ENCODE results near the gene ITPR2.
"Not testable (repeated sequence)": the region's sequence is repeated elsewhere in the genome, so short reads cannot be mapped to it uniquely, and the experiment has no call there.

ITPR2 gene

DNA sequence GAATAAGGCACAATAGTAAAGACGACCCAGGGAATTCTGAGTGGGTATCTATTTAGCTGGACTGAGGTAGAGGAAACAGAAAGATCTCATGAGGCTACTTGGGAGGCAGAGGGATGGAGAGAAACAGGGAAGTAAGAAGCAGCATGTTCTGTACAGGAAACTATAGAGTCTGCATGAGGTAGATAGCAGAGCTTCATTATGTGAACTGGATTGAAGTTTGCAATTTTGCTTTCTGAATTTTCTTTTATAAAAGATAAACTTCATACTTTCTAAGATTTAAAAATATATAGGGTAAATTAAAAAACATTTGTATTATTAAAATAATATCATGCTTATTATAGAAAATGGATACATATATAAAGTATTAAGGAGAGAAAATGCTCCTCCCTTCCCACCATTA lies 399.3 kb downstream of the ITPR2 start:
- DNase-seq: not testable (repeated sequence)

DNA sequence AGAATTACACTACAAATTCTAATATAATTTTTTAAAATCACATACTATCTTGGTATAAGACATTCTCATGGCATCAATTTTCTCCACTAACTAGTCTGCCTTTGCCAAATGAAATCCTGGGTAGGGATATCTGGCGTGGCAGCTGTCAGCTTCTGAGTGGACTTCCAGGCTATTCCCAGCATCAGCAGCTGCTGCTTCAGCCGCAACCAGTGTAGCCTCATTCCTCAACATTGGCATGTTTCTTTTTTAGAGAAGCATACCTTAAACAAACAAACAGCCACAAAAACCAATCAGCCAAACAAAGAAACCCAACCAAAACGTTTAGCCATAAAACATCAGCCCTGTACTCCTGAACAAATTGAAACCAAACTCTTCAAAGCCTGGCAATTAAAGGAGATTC lies 401.8 kb downstream of the ITPR2 start:
- no peak for DNase-seq

DNA sequence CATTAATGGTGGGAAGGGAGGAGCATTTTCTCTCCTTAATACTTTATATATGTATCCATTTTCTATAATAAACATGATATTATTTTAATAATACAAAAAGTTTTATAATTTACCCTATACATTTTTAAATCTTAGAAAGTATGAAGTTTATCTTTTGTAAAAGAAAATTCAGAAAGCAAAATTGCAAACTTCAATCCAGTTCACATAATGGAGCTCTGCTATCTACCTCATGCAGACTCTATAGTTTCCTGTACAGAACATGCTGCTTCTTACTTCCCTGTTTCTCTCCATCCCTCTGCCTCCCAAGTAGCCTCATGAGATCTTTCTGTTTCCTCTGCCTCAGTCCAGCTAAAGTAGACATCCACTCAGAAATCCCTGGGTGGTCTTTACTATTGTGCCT lies 402.4 kb downstream of the ITPR2 start:
- DNase-seq: not testable (repeated sequence)

DNA sequence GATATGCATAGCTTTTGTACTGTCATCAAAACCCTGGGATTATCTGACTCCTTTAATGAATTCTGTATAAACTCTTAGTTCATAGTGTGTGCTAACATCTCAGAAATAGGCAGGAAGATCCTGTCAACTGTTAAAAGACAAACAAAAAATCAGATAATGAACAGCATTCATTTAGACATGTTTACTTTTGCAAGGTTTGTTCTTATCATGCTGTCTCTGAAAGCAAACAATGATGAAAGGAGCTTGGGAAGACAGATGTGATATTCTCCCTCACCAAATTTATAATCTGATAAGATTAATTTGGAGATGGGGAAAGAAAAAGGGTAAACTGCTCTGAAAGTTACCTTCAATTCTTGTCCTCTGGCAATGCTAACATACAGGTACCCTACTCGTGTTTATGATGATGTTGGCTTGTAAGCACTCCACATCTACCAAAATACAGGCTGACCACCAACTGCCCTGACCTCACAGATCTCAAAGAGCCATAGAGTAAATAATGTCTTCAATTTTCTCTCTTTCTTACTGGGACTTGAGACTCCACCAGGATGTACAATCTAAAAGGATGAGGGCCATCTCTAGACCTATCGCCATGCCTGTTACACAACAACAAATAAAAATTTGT lies 403.8 kb downstream of the ITPR2 start:
- DNase-seq: no peak

DNA sequence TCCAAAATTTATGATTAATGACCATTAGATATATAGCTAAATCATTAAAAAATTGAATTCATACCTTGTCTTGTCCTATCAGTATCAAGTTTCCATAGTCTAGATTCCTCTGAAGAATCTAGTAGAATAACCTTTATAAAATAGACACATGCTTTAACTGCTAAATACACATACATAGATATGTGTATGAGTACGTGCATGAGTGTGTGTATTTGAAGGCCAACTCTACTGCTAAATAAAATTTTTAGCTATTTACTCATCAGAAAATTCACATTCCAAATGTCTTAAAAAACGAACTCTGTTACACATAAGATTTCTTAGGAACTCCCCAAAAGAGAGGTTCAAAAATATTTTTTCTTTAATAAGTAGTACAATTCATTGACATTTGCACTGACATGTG lies 404.6 kb downstream of the ITPR2 start:
- no peak for DNase-seq

GRCh38 chr12:26426652-26427051 lies 406.3 kb downstream of the ITPR2 start:
- DNase-seq: no peak

DNA sequence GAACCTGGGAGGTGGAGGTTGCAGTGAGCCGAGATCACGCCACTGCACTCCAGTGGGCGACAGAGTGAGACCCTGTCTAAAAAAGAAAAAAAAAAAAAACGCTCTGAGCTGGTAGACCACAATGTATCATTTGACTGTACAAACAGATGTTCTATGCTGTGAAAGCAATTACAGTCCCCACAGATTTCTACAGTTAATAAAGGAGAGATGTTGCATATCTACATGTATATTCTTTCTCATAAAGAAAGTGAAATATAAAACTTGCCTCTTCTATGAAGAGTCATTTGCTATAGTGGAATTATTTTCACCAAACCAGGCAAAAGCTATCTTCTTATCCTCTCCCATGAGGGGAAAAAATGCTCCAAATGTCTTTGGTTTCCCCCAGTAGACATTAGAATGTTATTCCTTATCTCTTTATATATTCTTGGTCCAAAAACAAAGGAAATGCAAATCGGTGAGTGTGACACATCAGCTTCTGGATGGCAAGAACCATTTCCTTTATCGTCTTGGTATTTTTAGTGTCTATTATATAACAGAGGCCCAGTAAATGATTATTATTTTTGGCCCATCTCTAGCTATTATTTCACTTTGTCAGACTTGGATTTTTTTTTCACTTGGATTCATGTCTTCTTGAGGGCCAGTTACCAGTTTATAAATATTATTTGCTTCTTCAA lies 407.3 kb downstream of the ITPR2 start:
- no peak for DNase-seq

DNA sequence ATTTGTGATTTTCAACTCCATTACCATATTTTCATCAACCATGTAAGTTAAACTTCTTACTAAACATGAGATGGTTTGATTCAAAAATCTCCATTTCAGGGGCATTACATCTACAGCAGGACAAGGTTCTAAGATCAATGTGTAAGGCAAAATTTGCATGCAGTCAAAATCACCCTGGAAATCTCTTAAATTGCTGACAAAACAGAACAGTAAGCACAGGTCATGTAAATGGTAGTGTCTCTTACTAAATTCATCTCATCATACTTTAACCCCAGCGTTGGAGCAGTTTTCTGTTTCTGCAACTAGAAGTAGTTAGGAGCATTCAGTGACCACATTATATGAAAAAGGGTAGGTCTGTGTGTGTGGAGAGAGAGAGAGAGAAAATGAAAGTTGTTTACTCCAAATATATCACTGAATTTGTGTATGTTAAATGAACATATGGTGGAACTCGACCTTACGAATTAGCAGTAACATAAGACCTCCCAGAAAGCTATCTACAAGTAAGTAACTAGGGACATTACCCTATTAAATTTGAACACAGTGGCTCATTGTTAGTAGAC lies 410.1 kb downstream of the ITPR2 start:
- DNase-seq: no peak

DNA sequence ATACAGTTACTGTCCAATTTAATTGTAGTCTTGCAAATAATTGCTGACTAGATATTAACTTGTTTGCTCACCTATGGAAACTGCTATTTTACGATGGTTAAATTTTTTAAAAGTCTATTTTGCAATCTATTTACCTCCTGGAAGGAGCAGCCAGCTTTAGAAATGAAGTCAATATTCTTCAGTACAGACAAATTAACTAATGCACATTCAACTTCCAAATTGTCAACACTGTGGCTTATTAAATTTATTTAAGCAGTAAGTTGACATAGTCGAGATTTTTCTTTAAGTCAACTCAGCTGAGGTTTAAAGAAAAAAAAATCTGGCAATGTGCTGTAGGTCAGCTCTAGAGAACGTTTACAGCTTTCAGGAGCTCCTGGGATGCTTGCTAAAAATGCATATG lies 416.4 kb downstream of the ITPR2 start:
- DNase-seq: no peak

DNA sequence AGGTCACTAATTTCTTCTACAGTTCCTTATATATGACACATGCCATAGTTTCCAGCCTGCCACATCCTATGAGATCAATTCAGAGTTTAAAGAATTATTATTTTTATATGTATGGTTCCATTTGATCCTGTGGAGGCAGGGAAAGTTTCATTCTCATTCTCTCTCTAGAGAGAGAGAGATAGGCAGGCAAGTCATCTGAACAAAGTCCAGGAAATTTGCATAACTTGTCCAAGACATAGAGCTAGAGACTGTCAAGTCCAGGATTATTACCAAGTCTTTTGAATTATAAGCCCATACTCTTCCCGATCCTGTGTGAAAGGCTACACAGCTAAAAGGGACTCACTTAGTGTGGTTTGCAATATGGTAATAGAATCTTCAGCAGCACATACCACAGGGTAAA lies 422.3 kb downstream of the ITPR2 start:
- no peak for DNase-seq

DNA sequence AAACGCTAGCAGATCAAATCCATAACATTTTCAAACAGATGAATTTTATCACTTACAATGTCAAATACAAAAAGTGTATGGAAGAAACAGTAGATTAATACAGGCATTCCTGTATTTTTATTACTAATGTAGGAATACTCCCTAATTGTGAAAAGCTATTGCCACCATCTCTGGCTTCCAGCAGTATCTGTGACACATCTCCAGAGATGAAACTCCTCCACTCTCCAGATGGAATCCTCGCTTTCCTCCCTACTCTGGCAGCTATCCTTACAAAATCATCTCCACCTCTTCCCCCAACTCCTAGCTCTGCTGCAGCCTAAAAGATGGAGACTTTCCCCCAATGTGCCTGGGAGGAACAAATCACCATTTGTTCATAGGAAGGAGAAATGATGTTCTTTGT lies 426.2 kb downstream of the ITPR2 start:
- DNase-seq: no peak

DNA sequence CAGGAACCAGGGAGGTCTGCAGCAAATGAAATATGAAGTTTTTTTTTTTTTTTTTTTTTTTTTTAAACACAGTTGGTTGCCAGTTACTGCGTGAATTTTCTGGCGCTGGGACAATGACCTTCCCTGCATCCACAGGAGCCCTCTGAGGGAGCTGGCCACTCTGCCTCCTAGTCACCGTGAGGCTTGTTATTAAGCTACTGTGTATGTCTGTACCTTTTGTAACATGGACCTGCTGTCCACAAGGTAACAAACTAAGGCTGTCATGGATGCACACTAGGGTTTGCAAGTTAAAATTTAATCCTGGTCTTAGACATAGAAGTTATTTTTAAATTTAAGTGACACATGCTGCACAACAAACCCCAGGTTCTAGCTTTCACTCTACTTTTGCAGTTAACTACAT lies 426.6 kb downstream of the ITPR2 start:
- no peak for DNase-seq

DNA sequence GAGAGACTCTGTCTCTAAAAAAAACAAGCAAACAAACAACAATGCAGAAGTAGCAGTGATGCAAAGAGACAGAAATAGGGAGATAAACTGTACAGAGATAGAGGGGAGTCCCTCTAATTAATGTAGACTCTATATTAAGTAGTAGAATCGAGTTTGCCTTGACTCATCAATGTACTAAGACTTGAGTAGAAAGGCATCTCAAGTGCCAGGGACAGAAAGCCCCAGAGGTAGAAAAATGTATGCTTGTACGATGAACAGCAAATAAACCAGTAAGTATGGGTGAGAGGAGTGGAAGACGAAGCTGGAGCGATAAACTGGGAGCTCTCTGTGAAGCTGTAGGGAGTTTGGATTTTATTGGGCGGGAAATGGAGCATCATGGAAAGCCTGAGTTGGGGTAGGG lies 429.4 kb downstream of the ITPR2 start:
- DNase-seq: no peak

- no peak for DNase-seq
Measured at GRCh38 chr12:26402648-26403047, 430.3 kb downstream of the ITPR2 start.

DNA sequence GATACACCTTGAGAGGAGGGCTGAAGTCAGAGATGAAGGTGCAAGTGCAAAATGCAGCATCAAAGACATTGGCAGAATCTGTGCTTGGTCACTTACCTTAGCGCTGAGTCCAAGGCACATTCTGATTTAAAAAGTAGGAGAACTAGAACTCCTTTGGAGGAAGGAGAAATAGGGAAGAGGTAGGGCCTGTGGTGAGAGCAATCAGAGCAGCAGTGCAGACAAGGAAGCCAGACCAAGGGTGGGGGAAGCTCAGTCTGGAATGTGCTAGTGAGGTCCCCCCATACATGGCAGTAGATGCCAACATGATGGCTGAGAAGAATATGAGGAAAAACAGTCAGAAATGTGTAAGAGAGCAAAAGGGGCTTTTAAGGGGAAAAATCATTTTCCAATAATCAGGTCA lies 431.1 kb downstream of the ITPR2 start:
- no peak for DNase-seq

DNA sequence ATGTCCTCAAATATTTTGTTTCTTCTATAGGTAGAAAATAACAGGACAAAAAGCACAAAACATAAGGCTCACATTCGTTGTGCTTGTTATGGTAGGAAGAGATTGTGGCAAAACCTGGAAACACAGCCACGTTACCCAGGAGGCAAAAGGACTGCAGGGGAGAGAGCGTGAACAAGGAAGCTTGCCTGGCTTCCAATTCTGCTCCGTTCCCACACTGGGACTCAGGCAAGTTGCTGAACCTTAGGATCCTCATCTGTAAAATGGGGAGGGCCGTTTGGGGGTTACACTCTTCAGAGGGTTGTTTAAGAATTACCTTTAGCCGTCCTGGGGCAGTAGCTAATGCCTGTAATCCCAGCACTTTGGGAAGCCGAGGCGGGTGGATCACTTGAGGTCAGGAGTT lies 432.4 kb downstream of the ITPR2 start:
- DNase-seq: no peak

- no peak for DNase-seq
Measured at GRCh38 chr12:26399381-26399780, 433.6 kb downstream of the ITPR2 start.

DNA sequence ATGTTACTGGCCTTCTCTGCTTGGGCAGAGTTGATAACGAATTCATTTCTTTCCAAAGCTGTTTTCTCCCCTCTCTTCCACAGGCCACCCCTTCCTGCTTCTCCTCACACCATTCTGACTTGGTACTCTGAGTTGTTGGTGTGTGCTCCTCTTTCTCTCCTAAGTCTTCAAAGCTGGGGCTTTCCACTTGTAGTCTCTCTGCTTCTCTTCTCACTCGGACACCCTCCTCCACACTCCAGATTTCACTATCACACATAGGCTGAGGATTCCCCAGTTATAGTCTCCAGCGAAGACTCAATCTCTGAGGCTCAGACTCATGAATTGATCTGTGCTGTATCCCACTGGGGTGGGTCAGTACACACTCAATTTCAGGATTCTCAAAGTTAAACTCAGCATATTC lies 436.6 kb downstream of the ITPR2 start:
- DNase-seq: no peak

- DNase-seq: no peak
Measured at GRCh38 chr12:26389343-26389742, 443.7 kb downstream of the ITPR2 start.

DNA sequence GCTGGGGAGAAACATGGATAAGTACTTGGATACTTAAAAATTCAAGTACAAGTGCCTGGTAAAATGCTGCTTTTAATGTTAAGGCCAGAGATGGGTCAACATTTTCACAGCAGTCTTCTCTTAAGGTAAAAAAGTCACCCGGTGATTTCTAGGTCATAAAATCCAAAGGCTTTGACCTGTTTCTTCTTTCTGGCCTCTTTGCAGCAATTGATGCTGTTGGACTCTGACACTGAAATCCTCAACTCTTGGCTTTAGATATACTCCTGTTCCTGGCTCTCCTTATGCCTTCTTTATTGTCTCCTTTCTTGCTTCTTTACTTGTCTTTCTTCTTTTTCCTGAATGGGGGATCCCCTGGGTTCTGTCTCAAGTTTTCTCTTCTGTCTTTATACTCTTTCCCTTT lies 448.5 kb downstream of the ITPR2 start:
- DNase-seq: no peak

- DNase-seq: no peak
Measured at GRCh38 chr12:26383041-26383440, 450.0 kb downstream of the ITPR2 start.

DNA sequence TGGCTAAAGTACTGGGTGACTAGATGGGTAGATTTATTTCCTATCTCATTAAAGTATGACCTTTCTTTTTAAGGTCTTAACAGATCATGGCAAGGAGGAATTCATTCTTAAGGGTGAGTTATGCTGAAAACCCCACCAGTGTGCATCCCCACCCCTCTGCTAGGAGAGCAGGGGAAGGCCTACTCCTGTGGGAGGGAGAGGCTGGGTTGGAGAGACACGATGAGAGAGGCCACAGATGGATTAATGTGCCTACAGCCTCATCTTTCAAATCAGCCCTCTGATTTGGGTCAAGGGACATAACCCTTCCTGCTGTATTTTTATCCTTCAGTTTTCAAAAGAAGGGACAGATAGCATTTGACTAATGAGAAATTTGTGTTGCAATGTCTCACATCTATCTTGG lies 452.1 kb downstream of the ITPR2 start:
- no peak for DNase-seq

- no peak for DNase-seq
Measured at GRCh38 chr12:26379777-26380467, 453.1 kb downstream of the ITPR2 start.

DNA sequence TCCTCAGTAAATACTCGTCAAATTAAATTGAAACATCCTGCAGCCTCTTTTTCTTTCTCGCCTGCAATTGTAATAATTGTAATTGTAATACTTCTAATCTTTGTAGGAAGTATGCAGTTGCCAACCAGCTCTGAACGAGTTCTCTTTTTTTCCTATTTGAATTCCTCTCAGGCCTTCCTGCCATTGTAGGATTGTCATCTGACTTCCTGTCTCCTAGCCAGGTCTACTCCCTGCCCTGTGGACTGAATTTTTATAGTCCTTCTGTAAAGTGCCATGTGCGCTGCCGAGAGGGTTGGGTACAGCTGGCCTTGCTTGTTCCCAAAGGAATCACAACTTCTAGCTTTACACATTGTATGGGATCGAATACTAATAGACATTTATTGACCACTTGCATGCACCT lies 454.3 kb downstream of the ITPR2 start:
- no peak for DNase-seq
